Natural killer cell (primary cell): ENCODE data around the gene IL17F. TPM values are rescaled to one million over a fixed set of nuclear protein-coding genes. Genes with fewer than 3 reads are reported as not detected.

Experiments
- ATAC-seq, 3 donors: fragments of 150-1000 bp in 2 of 3; fragments of 200-7000 bp in 1 of 3; cut with Tn5 transposase; 1 replicate in 1 of 3; 2 replicates in 2 of 3; pipeline ENCODE4 v1.10.0; 2021; ENCODE audit warnings: mild to moderate bottlenecking in 2 of 3, moderate library complexity in 2 of 3
- DNase-seq, 2 donors: peaks; one replicate each; pipeline versions ENCODE4 v3.0.0 to v3.0.0-alpha.2; 2013 to 2021; ENCODE audit warnings: mixed read lengths in 1 of 2
- H3K27ac ChIP-seq: one replicate; pipeline ENCODE4 v1.5.1; 2013; ENCODE audit warnings: mild to moderate bottlenecking, low read length
- H3K27me3 ChIP-seq: one replicate; pipeline ENCODE4 v1.6.1; 2013; ENCODE audit warnings: low read length; ENCODE audit not compliant: control insufficient read depth, insufficient read depth
- H3K36me3 ChIP-seq: one replicate; pipeline ENCODE4 v1.6.1; 2013; ENCODE audit warnings: low read length; ENCODE audit not compliant: control insufficient read depth, insufficient read depth
- H3K4me1 ChIP-seq: one replicate; pipeline ENCODE4 v1.6.1; 2013; ENCODE audit warnings: low read length; ENCODE audit not compliant: control insufficient read depth, insufficient read depth
- H3K4me3 ChIP-seq: one replicate; pipeline ENCODE4 v1.5.1; 2013; ENCODE audit warnings: low read length
- H3K9me3 ChIP-seq: one replicate; pipeline ENCODE4 v1.6.1; 2013; ENCODE audit warnings: low read length; ENCODE audit not compliant: control insufficient read depth, insufficient read depth
- H3K27ac Mint-ChIP-seq, 2 donors: one replicate each; pipeline ENCODE4 v1.8.0; 2022; ENCODE audit warnings: mild to moderate bottlenecking in 2 of 2, mixed read lengths in 2 of 2, moderate library complexity in 1 of 2
- H3K27me3 Mint-ChIP-seq, 2 donors: one replicate each; pipeline ENCODE4 v1.8.0; 2022; ENCODE audit warnings: low read depth in 2 of 2, mixed read lengths in 2 of 2
- H3K36me3 Mint-ChIP-seq: one replicate; pipeline ENCODE4 v1.8.0; 2022; ENCODE audit warnings: mixed read lengths
- H3K4me1 Mint-ChIP-seq, 2 donors: one replicate each; pipeline ENCODE4 v1.8.0; 2022; ENCODE audit warnings: mixed read lengths in 2 of 2
- H3K4me3 Mint-ChIP-seq: one replicate; pipeline ENCODE4 v1.8.0; 2022; ENCODE audit warnings: mild to moderate bottlenecking, moderate library complexity, mixed read lengths
- H3K9me3 Mint-ChIP-seq, 2 donors: one replicate each; pipeline ENCODE4 v1.8.0; 2022; ENCODE audit warnings: mixed read lengths in 2 of 2
- WGBS: methylation state at CpG from one replicate; pipeline ENCODE4 v1.1.7; 2013; ENCODE audit warnings: missing lambda C conversion rate; ENCODE audit not compliant: insufficient coverage; 5-methylcytosine and 5-hydroxymethylcytosine counted together
- intact Hi-C: fragments of 100-400 bp; cut with micrococcal nuclease; formaldehyde crosslinking; loops from one replicate; pipeline ENCODE4 v1.14.2; 2022
- total RNA-seq, 4 donors: library from RNA; stranded (reverse); fragments of 120-200 nt in 1 of 4; gene quantifications; one replicate each; pipeline versions ENCODE4 v1.2.3 to v1.2.4, GENCODE V29; 2013 to 2022
- TF ChIP-seq, protein P1 (sequence below): fragments of 200-600 bp; IDR thresholded peaks from one replicate; pipeline ENCODE4 v1.8.0; 2022; ENCODE audit warnings: antibody characterized with exemption

The IL17F gene
- total RNA-seq, 3 donors from 2014 or later (not counting 1 experiment from before 2014, with no cell fraction given): not detected

DNA sequence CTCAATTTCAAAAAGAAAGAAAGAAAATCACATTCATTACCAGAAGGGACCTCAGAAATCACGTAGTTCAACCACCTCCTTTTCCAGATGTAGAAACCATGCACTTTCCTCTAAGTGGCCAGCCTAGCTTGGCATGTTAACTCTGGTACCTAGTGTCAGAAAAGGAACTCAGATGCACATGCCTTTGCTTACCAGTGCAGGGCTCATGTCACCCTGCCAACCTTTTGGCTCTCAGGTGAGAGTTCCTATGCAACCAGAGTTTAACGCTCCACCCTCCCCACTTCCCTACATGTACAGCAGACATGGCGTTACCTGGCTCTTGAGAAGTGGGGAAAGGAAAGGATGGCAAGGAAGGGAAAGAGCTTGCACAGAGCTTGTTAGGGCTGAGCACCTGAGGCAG is 16.3 kb upstream of the IL17F start:
- peaks cover 0 to 5% of the 10 kb centered on the region in 2 donors for H3K4me1 Mint-ChIP-seq
- peaks cover 0 to 2% of the 10 kb centered on the region in 2 donors for H3K27me3 Mint-ChIP-seq
- ATAC-seq (no peak), DNase-seq (no peak)
- no peaks in the 10 kb centered on the region for H3K9me3 ChIP-seq
- no peaks in the 10 kb centered on the region for H3K9me3 Mint-ChIP-seq
- peaks cover 5% of the 10 kb centered on the region for H3K36me3 Mint-ChIP-seq
- no peak overlapping the region for H3K4me3 ChIP-seq
- peaks cover 4% of the 10 kb centered on the region for H3K27me3 ChIP-seq
- WGBS: 95% methylated on average over 1 of the region's 3 CpGs
- intact Hi-C loops: loop anchor here (5.0 kb wide), 2 partner anchors 158 to 403 kb away; no protein-coding TSS in a partner anchor
- no peaks in the 10 kb centered on the region for H3K4me1 ChIP-seq
- TF ChIP-seq, protein P1, sequence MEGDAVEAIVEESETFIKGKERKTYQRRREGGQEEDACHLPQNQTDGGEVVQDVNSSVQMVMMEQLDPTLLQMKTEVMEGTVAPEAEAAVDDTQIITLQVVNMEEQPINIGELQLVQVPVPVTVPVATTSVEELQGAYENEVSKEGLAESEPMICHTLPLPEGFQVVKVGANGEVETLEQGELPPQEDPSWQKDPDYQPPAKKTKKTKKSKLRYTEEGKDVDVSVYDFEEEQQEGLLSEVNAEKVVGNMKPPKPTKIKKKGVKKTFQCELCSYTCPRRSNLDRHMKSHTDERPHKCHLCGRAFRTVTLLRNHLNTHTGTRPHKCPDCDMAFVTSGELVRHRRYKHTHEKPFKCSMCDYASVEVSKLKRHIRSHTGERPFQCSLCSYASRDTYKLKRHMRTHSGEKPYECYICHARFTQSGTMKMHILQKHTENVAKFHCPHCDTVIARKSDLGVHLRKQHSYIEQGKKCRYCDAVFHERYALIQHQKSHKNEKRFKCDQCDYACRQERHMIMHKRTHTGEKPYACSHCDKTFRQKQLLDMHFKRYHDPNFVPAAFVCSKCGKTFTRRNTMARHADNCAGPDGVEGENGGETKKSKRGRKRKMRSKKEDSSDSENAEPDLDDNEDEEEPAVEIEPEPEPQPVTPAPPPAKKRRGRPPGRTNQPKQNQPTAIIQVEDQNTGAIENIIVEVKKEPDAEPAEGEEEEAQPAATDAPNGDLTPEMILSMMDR: no peak
- H3K4me3 Mint-ChIP-seq: no peak overlapping the region
- no peak overlapping the region for H3K27ac ChIP-seq
- peaks cover 38% of the 10 kb centered on the region for H3K36me3 ChIP-seq
- H3K27ac Mint-ChIP-seq: no peak overlapping the region

DNA sequence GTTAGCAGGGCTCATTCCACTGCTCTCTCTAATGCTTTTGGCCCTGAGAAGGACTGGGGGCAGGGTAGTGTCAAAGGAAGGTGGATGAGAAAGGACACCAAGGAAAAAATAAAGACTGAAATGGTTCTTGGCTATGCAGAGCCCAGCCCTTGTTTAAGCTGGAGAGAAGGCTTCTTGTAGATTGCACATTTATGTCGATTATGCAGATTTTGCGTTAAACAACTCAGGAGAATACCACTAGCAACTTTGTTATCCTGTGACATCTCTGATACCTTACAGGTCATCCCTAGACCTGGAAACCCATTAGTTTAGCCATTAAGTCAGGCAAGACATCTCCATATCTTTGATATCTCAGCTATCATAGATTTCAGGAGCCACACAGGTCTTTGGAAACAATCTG is 11.1 kb upstream of the IL17F start:
- H3K27me3 ChIP-seq: peaks cover 16% of the 10 kb centered on the region
- Mint-ChIP-seq H3K9me3 (no peaks in the 10 kb centered on the region), H3K27ac (no peak overlapping the region), H3K36me3 (no peaks in the 10 kb centered on the region), H3K27me3 (peaks cover 31 to 52% of the 10 kb centered on the region in 2 donors), H3K4me1 (peaks cover 0 to 4% of the 10 kb centered on the region in 2 donors), H3K4me3 (no peak overlapping the region)
- ATAC-seq: no peak
- no peak overlapping the region for H3K27ac ChIP-seq
- H3K36me3 ChIP-seq: no peaks in the 10 kb centered on the region
- no peaks in the 10 kb centered on the region for H3K9me3 ChIP-seq
- intact Hi-C loops: no loop called here
- no peaks in the 10 kb centered on the region for H3K4me1 ChIP-seq
- WGBS: 96% methylated on average over 2 of the region's 2 CpGs
- DNase-seq: no peak
- no peak overlapping the region for H3K4me3 ChIP-seq
- TF ChIP-seq, protein P1: no peak

DNA sequence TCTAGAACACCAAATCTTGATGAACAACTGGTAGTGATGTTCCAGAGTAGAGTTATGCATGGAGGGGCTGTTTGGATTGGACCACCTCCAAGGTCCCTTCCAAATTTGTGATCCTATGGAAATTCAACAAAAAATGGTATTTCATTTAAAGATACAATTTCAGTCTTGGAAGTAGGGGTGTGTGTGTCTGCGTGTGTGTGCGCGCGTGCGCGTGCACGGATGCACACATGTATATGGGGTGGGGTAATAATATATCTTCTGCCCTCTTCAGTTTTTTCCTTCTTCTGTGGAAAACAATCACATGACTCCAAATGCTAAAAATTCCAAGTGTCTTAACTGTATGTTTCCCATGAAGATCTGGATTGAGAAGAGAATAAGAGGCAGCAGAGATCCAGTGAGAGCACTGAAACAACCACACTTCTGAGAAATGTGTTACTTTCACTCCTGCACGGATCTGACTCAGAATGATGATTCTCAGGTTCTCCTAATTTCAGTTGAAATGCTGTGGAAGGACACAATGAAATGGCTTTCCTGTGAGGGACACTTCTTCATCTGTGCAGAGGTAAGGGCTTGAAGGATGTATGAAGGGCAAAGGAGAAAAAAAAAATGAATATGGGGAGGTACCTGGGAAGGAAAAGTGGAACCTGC is 10.6 kb upstream of the IL17F start:
- peaks cover 34 to 57% of the 10 kb centered on the region in 2 donors for H3K27me3 Mint-ChIP-seq
- DNase-seq (no peak), ATAC-seq (no peak)
- Histone ChIP-seq H3K36me3 (no peaks in the 10 kb centered on the region), H3K4me3 (no peak overlapping the region), H3K4me1 (no peaks in the 10 kb centered on the region), H3K9me3 (no peaks in the 10 kb centered on the region), H3K27me3 (peaks cover 16% of the 10 kb centered on the region), H3K27ac (no peak overlapping the region)
- no peaks in the 10 kb centered on the region for H3K36me3 Mint-ChIP-seq
- no peaks in the 10 kb centered on the region for H3K9me3 Mint-ChIP-seq
- no peak overlapping the region for H3K4me3 Mint-ChIP-seq
- 88% methylated on average over 8 of the region's 8 CpGs for WGBS
- no peak overlapping the region for H3K27ac Mint-ChIP-seq
- intact Hi-C loops: no loop called here
- peaks cover 0 to 4% of the 10 kb centered on the region in 2 donors for H3K4me1 Mint-ChIP-seq
- TF ChIP-seq, protein P1: no peak

DNA sequence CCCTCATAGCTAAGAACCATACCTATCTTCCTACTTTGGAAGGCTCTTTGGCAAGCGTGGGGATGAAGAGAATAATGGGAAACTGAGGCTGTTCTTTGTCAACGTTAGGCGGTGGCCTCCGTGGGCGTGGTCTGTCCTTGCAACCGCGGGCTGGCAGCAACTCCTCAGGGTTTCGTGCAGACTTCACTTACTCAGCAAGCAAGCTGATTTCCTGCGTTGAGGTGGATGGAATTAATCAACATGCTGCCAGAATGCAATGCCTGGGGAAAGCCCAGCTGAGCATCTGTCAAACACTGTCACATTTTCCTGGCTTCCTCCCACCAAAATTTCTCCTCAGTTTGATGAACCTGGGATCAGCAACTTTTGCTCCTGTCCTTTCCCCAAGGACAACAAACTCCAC is 9.2 kb upstream of the IL17F start:
- 41% methylated on average over 8 of the region's 9 CpGs for WGBS
- Histone ChIP-seq H3K27me3 (peaks cover 21% of the 10 kb centered on the region), H3K36me3 (no peaks in the 10 kb centered on the region), H3K4me1 (no peaks in the 10 kb centered on the region), H3K4me3 (no peak overlapping the region), H3K9me3 (no peaks in the 10 kb centered on the region), H3K27ac (no peak overlapping the region)
- H3K27ac Mint-ChIP-seq: no peak overlapping the region
- H3K27me3 Mint-ChIP-seq: peaks cover 37 to 68% of the 10 kb centered on the region in 2 donors
- no peak for ATAC-seq
- H3K36me3 Mint-ChIP-seq: no peaks in the 10 kb centered on the region
- H3K4me3 Mint-ChIP-seq: no peak overlapping the region
- peaks cover 0 to 4% of the 10 kb centered on the region in 2 donors for H3K4me1 Mint-ChIP-seq
- intact Hi-C loops: no loop called here
- TF ChIP-seq, protein P1: no peak
- no peaks in the 10 kb centered on the region for H3K9me3 Mint-ChIP-seq
- peak in 1 of 2 donors; percentile 13 for DNase-seq
